ENCODE measurements around the gene FAM131B. TPM values are rescaled to one million over a fixed set of nuclear protein-coding genes. Genes with fewer than 3 reads are reported as not detected.
A peak's percentile ranks its signal among the peaks of the same experiment; 100 is the strongest.

FAM131B gene
- total RNA-seq, 1 donor: 1.4 TPM

DNA sequence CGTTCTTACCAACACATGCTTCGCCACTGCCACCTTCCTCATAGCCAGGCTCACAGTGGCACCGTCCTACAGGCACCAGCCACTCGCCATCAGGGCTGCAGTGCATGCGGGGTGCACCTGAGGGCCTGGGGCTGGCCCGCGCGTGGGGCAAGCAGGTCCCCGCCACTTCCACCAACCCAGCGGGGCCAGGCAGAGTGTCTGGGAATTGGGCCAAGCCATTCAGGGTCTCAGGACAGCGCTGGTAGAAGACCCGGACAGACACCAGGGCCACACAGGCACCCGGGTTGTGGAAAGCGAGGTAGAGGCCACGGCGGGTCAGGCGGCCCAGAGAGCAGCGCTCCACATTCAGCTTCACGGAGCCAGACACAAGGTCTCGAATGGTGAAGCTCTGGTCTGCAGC, 37.1 kb upstream of the FAM131B start:
- H3K4me2 ChIP-seq (ENCODE audit: insufficient read depth, low read length): no peak overlapping the region
- no peak overlapping the region for H2AFZ ChIP-seq (ENCODE audit: low read length)
- no peak for DNase-seq (ENCODE audit: insufficient read length, low spot score, missing footprints)
- no peaks in the 10 kb centered on the region for H3K9me3 ChIP-seq (ENCODE audit: low read depth, low read length)
- TF ChIP-seq, protein P1, sequence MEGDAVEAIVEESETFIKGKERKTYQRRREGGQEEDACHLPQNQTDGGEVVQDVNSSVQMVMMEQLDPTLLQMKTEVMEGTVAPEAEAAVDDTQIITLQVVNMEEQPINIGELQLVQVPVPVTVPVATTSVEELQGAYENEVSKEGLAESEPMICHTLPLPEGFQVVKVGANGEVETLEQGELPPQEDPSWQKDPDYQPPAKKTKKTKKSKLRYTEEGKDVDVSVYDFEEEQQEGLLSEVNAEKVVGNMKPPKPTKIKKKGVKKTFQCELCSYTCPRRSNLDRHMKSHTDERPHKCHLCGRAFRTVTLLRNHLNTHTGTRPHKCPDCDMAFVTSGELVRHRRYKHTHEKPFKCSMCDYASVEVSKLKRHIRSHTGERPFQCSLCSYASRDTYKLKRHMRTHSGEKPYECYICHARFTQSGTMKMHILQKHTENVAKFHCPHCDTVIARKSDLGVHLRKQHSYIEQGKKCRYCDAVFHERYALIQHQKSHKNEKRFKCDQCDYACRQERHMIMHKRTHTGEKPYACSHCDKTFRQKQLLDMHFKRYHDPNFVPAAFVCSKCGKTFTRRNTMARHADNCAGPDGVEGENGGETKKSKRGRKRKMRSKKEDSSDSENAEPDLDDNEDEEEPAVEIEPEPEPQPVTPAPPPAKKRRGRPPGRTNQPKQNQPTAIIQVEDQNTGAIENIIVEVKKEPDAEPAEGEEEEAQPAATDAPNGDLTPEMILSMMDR (IDR thresholded peaks at IDR 0.05; ENCODE audit: extremely low read depth, low read depth, low read length): no peak
- H3K4me1 ChIP-seq (ENCODE audit: insufficient read depth, low read length): no peaks in the 10 kb centered on the region
- no peaks in the 10 kb centered on the region for H3K79me2 ChIP-seq (ENCODE audit: insufficient read depth, low read length)
- H3K27me3 ChIP-seq (ENCODE audit: insufficient read depth, low read length): peaks cover 3% of the 10 kb centered on the region
- no peak overlapping the region for H3K27ac ChIP-seq (ENCODE audit: low read depth, low read length)
- no peak overlapping the region for H3K4me3 ChIP-seq (ENCODE audit: insufficient read depth, low read length)
- H4K20me1 ChIP-seq (ENCODE audit: insufficient read depth, low read length): no peaks in the 10 kb centered on the region
- no peaks in the 10 kb centered on the region for H3K36me3 ChIP-seq (ENCODE audit: insufficient read depth, low read length)

DNA sequence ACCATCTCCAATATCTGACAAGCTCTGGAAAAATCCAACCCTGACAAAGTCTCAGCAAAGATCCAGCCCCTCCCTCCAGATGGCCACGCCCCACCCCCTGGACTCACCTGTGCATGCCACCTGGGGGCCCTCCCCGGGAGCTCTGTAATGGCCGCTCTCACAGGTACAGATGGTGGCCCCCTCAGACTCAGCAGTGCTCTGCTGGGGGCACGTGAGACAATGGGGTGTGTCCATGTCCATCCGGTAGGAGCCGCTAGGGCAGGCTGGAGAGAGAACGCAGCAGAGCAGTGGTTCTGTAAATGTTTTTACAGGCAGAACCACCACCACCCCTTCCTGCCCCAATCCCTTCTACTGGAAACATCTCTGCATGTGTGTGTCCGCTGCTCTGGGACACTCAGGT, 36.6 kb upstream of the FAM131B start:
- no peaks in the 10 kb centered on the region for H3K9me3 ChIP-seq (ENCODE audit: low read depth, low read length)
- DNase-seq (ENCODE audit: insufficient read length, low spot score, missing footprints): no peak
- peaks cover 3% of the 10 kb centered on the region for H3K27me3 ChIP-seq (ENCODE audit: insufficient read depth, low read length)
- no peaks in the 10 kb centered on the region for H4K20me1 ChIP-seq (ENCODE audit: insufficient read depth, low read length)
- H2AFZ ChIP-seq (ENCODE audit: low read length): no peak overlapping the region
- no peak overlapping the region for H3K27ac ChIP-seq (ENCODE audit: low read depth, low read length)
- no peak overlapping the region for H3K4me2 ChIP-seq (ENCODE audit: insufficient read depth, low read length)
- TF ChIP-seq, protein P1 (IDR thresholded peaks at IDR 0.05; ENCODE audit: extremely low read depth, low read depth, low read length): no peak
- no peaks in the 10 kb centered on the region for H3K36me3 ChIP-seq (ENCODE audit: insufficient read depth, low read length)
- H3K4me1 ChIP-seq (ENCODE audit: insufficient read depth, low read length): no peaks in the 10 kb centered on the region
- no peak overlapping the region for H3K4me3 ChIP-seq (ENCODE audit: insufficient read depth, low read length)
- no peaks in the 10 kb centered on the region for H3K79me2 ChIP-seq (ENCODE audit: insufficient read depth, low read length)

DNA sequence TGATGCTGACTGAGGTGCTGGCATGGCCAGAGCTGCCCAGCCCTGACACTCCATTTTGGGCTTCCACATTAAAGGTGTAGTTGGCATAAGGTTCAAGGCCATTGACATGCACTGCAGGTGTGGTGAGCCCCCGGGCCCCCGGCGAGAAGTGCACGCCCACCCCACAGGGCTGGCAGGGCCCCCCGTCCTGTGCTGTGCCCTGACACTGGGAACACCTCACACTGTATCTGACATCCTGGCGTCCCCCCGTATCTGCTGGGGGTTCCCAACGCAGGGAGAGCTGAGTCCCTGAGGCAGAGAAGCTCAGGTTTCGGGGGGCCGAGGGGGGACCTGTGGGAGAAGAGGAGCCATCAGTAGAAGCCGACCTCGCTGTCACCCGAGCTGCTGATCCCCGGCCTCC, 36.1 kb upstream of the FAM131B start:
- TF ChIP-seq, protein P1 (IDR thresholded peaks at IDR 0.05; ENCODE audit: extremely low read depth, low read depth, low read length): no peak
- no peaks in the 10 kb centered on the region for H3K36me3 ChIP-seq (ENCODE audit: insufficient read depth, low read length)
- H3K79me2 ChIP-seq (ENCODE audit: insufficient read depth, low read length): no peaks in the 10 kb centered on the region
- no peak overlapping the region for H2AFZ ChIP-seq (ENCODE audit: low read length)
- no peak overlapping the region for H3K4me3 ChIP-seq (ENCODE audit: insufficient read depth, low read length)
- DNase-seq (ENCODE audit: insufficient read length, low spot score, missing footprints): no peak
- no peak overlapping the region for H3K4me2 ChIP-seq (ENCODE audit: insufficient read depth, low read length)
- H3K27ac ChIP-seq (ENCODE audit: low read depth, low read length): no peak overlapping the region
- H3K4me1 ChIP-seq (ENCODE audit: insufficient read depth, low read length): peaks cover under 1% of the 10 kb centered on the region
- H3K9me3 ChIP-seq (ENCODE audit: low read depth, low read length): no peaks in the 10 kb centered on the region
- no peaks in the 10 kb centered on the region for H4K20me1 ChIP-seq (ENCODE audit: insufficient read depth, low read length)
- H3K27me3 ChIP-seq (ENCODE audit: insufficient read depth, low read length): peaks cover 3% of the 10 kb centered on the region

DNA sequence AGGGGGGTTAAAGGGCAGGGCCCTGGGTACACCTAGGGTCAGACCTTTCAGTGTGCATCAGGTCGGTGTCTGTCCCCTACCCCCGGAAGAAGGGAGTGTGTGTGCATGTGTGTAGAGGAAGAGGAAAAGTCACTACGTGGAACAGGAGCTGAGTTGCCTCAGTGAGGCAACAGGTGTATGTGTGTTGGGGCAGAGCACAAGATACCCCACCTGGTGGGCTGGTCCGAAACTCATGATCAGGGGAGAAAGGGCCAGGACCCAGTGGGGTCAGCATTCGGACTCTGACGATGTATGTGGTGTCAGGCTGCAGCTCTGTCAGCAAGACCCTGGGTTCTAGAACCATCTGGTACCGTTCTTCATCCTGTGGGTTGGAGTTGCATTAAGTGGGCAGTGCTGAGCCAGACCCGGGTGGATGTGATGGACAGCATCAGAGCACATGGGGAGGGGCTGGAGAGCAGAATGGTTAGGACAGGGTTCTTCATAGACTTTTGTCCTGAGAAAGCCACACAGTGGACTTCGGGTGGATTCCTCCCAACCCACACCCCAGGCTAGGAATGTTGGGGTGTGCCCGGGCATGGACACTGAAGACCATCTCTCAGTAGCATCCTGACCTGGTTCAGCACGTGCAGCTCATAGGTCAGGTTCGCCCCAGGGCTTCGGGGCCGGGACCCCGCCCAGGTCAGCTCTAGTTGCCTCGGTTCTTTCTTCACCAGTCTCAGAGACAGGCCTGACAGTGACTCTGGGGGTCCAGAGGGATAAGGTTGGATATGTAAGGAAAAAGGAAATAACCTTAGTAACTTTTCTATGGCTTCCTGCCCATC, 35.4 kb upstream of the FAM131B start:
- Histone ChIP-seq H3K79me2 (ENCODE audit: insufficient read depth, low read length) (no peaks in the 10 kb centered on the region), H3K36me3 (ENCODE audit: insufficient read depth, low read length) (peaks cover 3% of the 10 kb centered on the region), H4K20me1 (ENCODE audit: insufficient read depth, low read length) (peaks cover 2% of the 10 kb centered on the region), H2AFZ (ENCODE audit: low read length) (no peak overlapping the region), H3K4me2 (ENCODE audit: insufficient read depth, low read length) (no peak overlapping the region), H3K9me3 (ENCODE audit: low read depth, low read length) (no peaks in the 10 kb centered on the region), H3K27me3 (ENCODE audit: insufficient read depth, low read length) (peaks cover 3% of the 10 kb centered on the region), H3K4me1 (ENCODE audit: insufficient read depth, low read length) (peaks cover 8% of the 10 kb centered on the region), H3K27ac (ENCODE audit: low read depth, low read length) (no peak overlapping the region), H3K4me3 (ENCODE audit: insufficient read depth, low read length) (no peak overlapping the region)
- TF ChIP-seq, protein P1 (IDR thresholded peaks at IDR 0.05; ENCODE audit: extremely low read depth, low read depth, low read length): no peak
- DNase-seq (ENCODE audit: insufficient read length, low spot score, missing footprints): peak; percentile 85

Measured in osteoblast (primary cell).